Peyer's patch (tissue), 4 donors: ENCODE data around the gene ZNF615.
"Not testable (repeated sequence)": the region's sequence is repeated elsewhere in the genome, so short reads cannot be mapped to it uniquely, and the experiment has no call there.

ENCODE experiments used
- CTCF ChIP-seq, 6 experiments: fragments of 450-650 bp in 4 of 6; fragments of 200-600 bp in 2 of 6; sonication (generic) in 1 of 6; IDR thresholded peaks; one replicate each; pipeline ENCODE4 v1.5.1; 2017 to 2019; ENCODE audit warnings: antibody characterized with exemption in 6 of 6, mild to moderate bottlenecking in 3 of 6, moderate library complexity in 1 of 6
- POLR2A ChIP-seq, 2 donors: fragments of 450-650 bp; IDR thresholded peaks; one replicate each; pipeline ENCODE4 v1.5.1; 2017; ENCODE audit warnings: antibody characterized with exemption in 2 of 2, mild to moderate bottlenecking in 2 of 2, moderate library complexity in 2 of 2

DNA sequence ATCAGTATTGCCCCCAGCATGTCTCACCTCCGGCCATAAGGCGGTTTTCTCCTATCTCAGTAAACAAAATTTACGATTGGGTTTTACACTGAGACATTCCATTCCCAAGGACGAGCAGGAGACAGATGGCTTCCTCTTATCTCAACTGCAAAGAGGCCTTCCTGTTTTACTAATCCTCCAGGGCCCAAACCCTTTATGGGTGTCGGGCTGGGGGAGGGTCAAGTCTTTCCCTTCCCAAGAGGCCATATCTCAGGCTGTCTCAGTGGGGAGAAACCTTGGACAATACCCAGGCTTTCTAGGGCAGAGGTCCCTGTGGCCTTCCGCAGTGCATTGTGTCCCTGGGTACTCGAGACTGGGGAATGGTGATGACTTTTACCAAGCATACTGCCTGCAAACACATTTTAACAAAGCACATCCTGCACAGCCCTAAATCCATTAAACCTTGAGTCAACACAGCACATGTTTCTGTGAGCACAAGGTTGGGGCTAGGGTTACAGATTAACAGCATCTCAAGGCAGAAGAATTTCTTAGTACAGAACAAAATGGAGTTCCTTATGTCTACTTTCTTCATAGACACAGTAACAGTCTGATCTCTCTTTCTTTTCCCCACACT is 47.3 kb downstream of the ZNF615 start:
- TF ChIP-seq CTCF, POLR2A (IDR thresholded peaks at IDR 0.05): not testable (repeated sequence)
